Keratinocyte (primary cell): ENCODE data around the gene CTNNA2.

ENCODE experiments used
- EZH2 ChIP-seq: IDR thresholded peaks from one replicate; pipeline ENCODE4 v1.6.1; 2012; ENCODE audit warnings: inconsistent platforms, mild to moderate bottlenecking, low read length, moderate library complexity
- TF ChIP-seq, protein P1 (sequence below), 3 experiments: IDR thresholded peaks in 1 of 3; conservative IDR thresholded peaks in 1 of 3; optimal IDR thresholded peaks in 1 of 3; 2 replicates in 2 of 3; 3 replicates in 1 of 3; pipeline versions ENCODE3 to v1.5.1; 2011; ENCODE audit warnings: low read length in 3 of 3, mild to moderate bottlenecking in 3 of 3, moderate library complexity in 2 of 3, control low read depth in 1 of 3, inconsistent platforms in 1 of 3; ENCODE audit not compliant: insufficient read depth in 2 of 3; ENCODE audit errors: extremely low read depth in 1 of 3

DNA sequence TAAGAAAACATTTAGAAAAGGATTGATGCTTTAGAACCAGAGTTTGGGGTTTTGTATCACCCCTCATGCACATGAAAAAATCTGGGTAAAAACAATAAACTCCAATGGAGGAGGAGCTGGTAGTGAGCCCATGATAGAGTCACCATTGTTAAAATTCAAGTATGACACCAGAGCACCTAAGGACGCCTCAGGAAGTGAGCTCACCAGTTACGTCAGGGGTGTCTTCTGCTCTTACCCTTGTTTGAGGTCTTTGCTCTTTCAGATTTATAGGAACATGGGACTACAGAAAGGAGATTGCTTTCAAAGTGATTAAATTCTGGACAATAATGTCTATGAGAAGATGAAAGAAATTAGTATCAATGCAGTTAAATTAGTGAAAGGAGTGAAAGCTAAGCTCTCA is 685.2 kb downstream of the CTNNA2 start:
- TF ChIP-seq, protein P1, sequence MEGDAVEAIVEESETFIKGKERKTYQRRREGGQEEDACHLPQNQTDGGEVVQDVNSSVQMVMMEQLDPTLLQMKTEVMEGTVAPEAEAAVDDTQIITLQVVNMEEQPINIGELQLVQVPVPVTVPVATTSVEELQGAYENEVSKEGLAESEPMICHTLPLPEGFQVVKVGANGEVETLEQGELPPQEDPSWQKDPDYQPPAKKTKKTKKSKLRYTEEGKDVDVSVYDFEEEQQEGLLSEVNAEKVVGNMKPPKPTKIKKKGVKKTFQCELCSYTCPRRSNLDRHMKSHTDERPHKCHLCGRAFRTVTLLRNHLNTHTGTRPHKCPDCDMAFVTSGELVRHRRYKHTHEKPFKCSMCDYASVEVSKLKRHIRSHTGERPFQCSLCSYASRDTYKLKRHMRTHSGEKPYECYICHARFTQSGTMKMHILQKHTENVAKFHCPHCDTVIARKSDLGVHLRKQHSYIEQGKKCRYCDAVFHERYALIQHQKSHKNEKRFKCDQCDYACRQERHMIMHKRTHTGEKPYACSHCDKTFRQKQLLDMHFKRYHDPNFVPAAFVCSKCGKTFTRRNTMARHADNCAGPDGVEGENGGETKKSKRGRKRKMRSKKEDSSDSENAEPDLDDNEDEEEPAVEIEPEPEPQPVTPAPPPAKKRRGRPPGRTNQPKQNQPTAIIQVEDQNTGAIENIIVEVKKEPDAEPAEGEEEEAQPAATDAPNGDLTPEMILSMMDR (optimal IDR thresholded peaks at IDR 0.05 in 1 of 3, IDR thresholded peaks at IDR 0.05 in 1 of 3, conservative IDR thresholded peaks at IDR 0.05 in 1 of 3; ENCODE audit: extremely low read depth in 1 of 3, insufficient read depth in 2 of 3, low read length in 3 of 3): no peak
- no peak for TF ChIP-seq EZH2
